ENCODE results near the gene USP6NL. TPM values are rescaled to one million over a fixed set of nuclear protein-coding genes. Genes with fewer than 3 reads are reported as not detected.
A peak's percentile ranks its signal among the peaks of the same experiment; 100 is the strongest.
"Not testable (repeated sequence)": the region's sequence is repeated elsewhere in the genome, so short reads cannot be mapped to it uniquely, and the experiment has no call there.

USP6NL gene
- total and polyA plus RNA-seq, 5 donors from 2014 or later = 0.46 to 2.8 (median 1.7) TPM

DNA sequence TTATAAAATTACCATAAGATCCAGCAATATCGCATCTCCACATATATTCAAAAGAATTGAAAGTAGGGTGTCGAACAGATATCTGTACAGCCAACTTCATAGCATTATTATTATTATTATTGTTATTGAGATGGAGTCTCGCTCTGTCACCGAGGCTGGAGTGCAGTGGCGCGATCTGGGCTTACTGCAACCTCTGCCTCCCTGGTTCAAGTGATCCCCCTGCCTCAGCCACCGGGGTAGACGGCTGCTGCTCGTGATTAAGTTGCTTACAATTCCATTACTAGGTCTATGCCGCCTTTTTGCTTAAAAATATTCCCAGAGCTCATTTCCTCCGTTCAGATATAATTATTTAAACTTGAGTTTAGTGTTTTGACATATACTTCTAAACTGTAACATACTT, 19.8 kb upstream of the USP6NL start:
- Mint-ChIP-seq H3K9me3 (peaks cover 0 to 1% (median 0%) of the 10 kb centered on the region in 7 donors), H3K4me3 (no peak overlapping the region), H3K27ac (no peak overlapping the region), H3K4me1 (peaks cover 0 to 14% (median 9%) of the 10 kb centered on the region in 4 donors), H3K27me3 (peaks cover 38% of the 10 kb centered on the region), H3K36me3 (no peaks in the 10 kb centered on the region)
- Histone ChIP-seq H3K4me1 (ENCODE audit: control insufficient read depth, insufficient read depth, low read length, poor library complexity, severe bottlenecking) (peaks cover 11% of the 10 kb centered on the region), H3K27me3 (ENCODE audit: control insufficient read depth, insufficient read depth, low read length) (peaks cover 3% of the 10 kb centered on the region), H3K9me3 (ENCODE audit: control insufficient read depth in 2 of 2, low read length in 2 of 2) (no peaks in the 10 kb centered on the region), H3K27ac (ENCODE audit: insufficient read depth, low read length, poor library complexity, severe bottlenecking) (no peak overlapping the region), H3K4me3 (ENCODE audit: low read depth, low read length) (no peak overlapping the region), H3K36me3 (ENCODE audit: control insufficient read depth, insufficient read depth, low read length) (no peaks in the 10 kb centered on the region)
- ATAC-seq (ENCODE audit: low read depth in 2 of 2) (no peak), DNase-seq (no peak)

- Histone ChIP-seq H3K4me3 (ENCODE audit: low read depth, low read length) (no peak overlapping the region), H3K4me1 (ENCODE audit: control insufficient read depth, insufficient read depth, low read length, poor library complexity, severe bottlenecking) (peaks cover 11% of the 10 kb centered on the region), H3K27me3 (ENCODE audit: control insufficient read depth, insufficient read depth, low read length) (no peaks in the 10 kb centered on the region), H3K27ac (ENCODE audit: insufficient read depth, low read length, poor library complexity, severe bottlenecking) (no peak overlapping the region), H3K9me3 (ENCODE audit: control insufficient read depth in 2 of 2, low read length in 2 of 2) (no peaks in the 10 kb centered on the region), H3K36me3 (ENCODE audit: control insufficient read depth, insufficient read depth, low read length) (no peaks in the 10 kb centered on the region)
- Mint-ChIP-seq H3K27me3 (peaks cover 27% of the 10 kb centered on the region), H3K4me1 (peaks cover 0 to 14% (median 9%) of the 10 kb centered on the region in 4 donors), H3K27ac (no peak overlapping the region), H3K9me3 (no peaks in the 10 kb centered on the region), H3K4me3 (peak overlapping the region in 1 of 4 donors; percentile 52), H3K36me3 (no peaks in the 10 kb centered on the region)
- DNase-seq (no peak), ATAC-seq (ENCODE audit: low read depth in 2 of 2) (no peak)
Observed at GRCh38 chr10:11629731-11630130, 18.3 kb upstream of the USP6NL start.

DNA sequence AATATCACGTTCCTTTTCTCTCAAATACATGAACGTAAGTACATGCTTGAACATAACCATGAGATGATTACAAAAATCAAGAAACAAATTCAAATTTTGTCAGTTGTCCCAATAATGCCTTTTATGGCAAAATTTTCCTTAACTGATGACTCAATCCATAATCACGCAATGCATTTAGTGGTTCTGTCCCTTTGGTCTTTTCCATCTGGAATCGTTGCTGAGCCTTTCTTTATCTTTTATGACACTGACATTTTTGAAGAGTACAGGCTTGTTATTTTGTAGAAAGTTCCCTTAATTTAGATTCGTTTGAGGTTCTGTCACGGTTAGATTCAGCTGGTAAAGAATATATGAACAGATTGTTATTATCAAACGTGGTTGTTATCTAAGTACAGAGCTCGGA, 16.5 kb upstream of the USP6NL start:
- not testable (repeated sequence) for H3K27ac ChIP-seq (ENCODE audit: insufficient read depth, low read length, poor library complexity, severe bottlenecking); H3K27ac Mint-ChIP-seq; H3K9me3 ChIP-seq (ENCODE audit: control insufficient read depth in 2 of 2, low read length in 2 of 2); H3K36me3 Mint-ChIP-seq; H3K4me3 ChIP-seq (ENCODE audit: low read depth, low read length); H3K27me3 ChIP-seq (ENCODE audit: control insufficient read depth, insufficient read depth, low read length); H3K36me3 ChIP-seq (ENCODE audit: control insufficient read depth, insufficient read depth, low read length); H3K4me3 Mint-ChIP-seq; H3K9me3 Mint-ChIP-seq; ATAC-seq (ENCODE audit: low read depth in 2 of 2); DNase-seq
- H3K4me1 Mint-ChIP-seq = peaks cover 0 to 10% (median 6%) of the 10 kb centered on the region in 4 donors
- peaks cover 24% of the 10 kb centered on the region for H3K27me3 Mint-ChIP-seq
- H3K4me1 ChIP-seq (ENCODE audit: control insufficient read depth, insufficient read depth, low read length, poor library complexity, severe bottlenecking) = peaks cover 11% of the 10 kb centered on the region

DNA sequence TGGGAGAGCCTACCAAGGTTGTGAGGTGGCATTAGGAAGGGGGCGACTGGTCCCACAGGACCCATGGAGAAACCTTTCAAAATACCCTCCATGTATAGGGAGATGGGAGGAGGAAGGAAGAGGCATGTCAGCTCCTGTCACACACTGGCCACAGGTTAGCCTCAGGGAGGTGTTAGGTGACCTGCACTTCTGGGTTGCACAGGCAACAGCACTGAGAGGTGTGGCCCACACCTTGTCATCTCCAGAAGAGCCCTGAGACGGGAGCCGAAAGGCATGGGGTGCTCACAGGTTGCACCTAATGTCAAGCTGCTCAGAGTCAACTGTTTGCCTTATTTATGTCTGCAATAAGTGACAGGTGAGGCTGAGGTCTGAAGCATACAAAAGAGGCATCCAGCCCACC, 14.6 kb upstream of the USP6NL start:
- Mint-ChIP-seq H3K9me3 (no peaks in the 10 kb centered on the region), H3K4me3 (no peak overlapping the region), H3K36me3 (no peaks in the 10 kb centered on the region), H3K27me3 (peaks cover 18% of the 10 kb centered on the region), H3K27ac (no peak overlapping the region), H3K4me1 (no peaks in the 10 kb centered on the region)
- H3K4me1 ChIP-seq (ENCODE audit: control insufficient read depth, insufficient read depth, low read length, poor library complexity, severe bottlenecking) = no peaks in the 10 kb centered on the region
- H3K27me3 ChIP-seq (ENCODE audit: control insufficient read depth, insufficient read depth, low read length) = peaks cover 5% of the 10 kb centered on the region
- no peaks in the 10 kb centered on the region for H3K9me3 ChIP-seq (ENCODE audit: control insufficient read depth in 2 of 2, low read length in 2 of 2)
- H3K27ac ChIP-seq (ENCODE audit: insufficient read depth, low read length, poor library complexity, severe bottlenecking) = no peak overlapping the region
- H3K4me3 ChIP-seq (ENCODE audit: low read depth, low read length) = no peak overlapping the region
- DNase-seq (no peak), ATAC-seq (ENCODE audit: low read depth in 2 of 2) (no peak)
- no peaks in the 10 kb centered on the region for H3K36me3 ChIP-seq (ENCODE audit: control insufficient read depth, insufficient read depth, low read length)

- Histone ChIP-seq H3K4me1 (ENCODE audit: control insufficient read depth, insufficient read depth, low read length, poor library complexity, severe bottlenecking) (no peaks in the 10 kb centered on the region), H3K27ac (ENCODE audit: insufficient read depth, low read length, poor library complexity, severe bottlenecking) (no peak overlapping the region), H3K27me3 (ENCODE audit: control insufficient read depth, insufficient read depth, low read length) (peaks cover 5% of the 10 kb centered on the region), H3K9me3 (ENCODE audit: control insufficient read depth in 2 of 2, low read length in 2 of 2) (no peaks in the 10 kb centered on the region), H3K36me3 (ENCODE audit: control insufficient read depth, insufficient read depth, low read length) (no peaks in the 10 kb centered on the region), H3K4me3 (ENCODE audit: low read depth, low read length) (no peak overlapping the region)
- H3K27me3 Mint-ChIP-seq = peaks cover 14% of the 10 kb centered on the region
- ATAC-seq (ENCODE audit: low read depth in 2 of 2) (peak; percentile 20 to 37), DNase-seq (no peak)
- no peaks in the 10 kb centered on the region for H3K36me3 Mint-ChIP-seq
- H3K9me3 Mint-ChIP-seq = no peaks in the 10 kb centered on the region
- no peaks in the 10 kb centered on the region for H3K4me1 Mint-ChIP-seq
- H3K27ac Mint-ChIP-seq = peak overlapping the region in 1 of 3 donors; percentile 34
- H3K4me3 Mint-ChIP-seq = no peak overlapping the region
Observed at GRCh38 chr10:11625019-11625735, 13.7 kb upstream of the USP6NL start.

DNA sequence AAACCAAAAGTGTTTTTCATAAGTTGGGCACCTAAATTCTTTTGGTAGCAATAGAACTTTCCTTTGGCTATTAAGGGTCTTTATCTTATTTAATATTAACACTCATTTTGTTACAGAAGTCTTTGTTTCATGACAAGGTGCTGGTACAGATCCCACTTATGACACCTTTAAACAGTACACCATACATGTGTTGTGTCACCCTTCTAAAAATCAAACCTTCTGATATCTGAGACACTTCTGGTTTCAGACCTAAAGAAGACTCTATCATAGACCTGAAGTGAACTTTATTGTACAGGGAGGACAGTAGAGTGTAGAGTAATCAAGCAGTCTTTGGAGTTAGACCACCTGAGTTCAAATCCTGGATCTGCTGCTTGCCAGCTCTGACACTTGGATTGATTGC, 5.8 kb upstream of the USP6NL start:
- peaks cover 5% of the 10 kb centered on the region for H3K36me3 Mint-ChIP-seq
- no peak for DNase-seq
- no peak overlapping the region for H3K4me3 ChIP-seq (ENCODE audit: low read depth, low read length)
- peaks cover 8% of the 10 kb centered on the region for H3K27me3 ChIP-seq (ENCODE audit: control insufficient read depth, insufficient read depth, low read length)
- no peaks in the 10 kb centered on the region for H3K36me3 ChIP-seq (ENCODE audit: control insufficient read depth, insufficient read depth, low read length)
- peaks cover 0 to 12% (median 10%) of the 10 kb centered on the region in 4 donors for H3K4me1 Mint-ChIP-seq
- no peak for ATAC-seq (ENCODE audit: low read depth in 2 of 2)
- no peak overlapping the region for H3K27ac ChIP-seq (ENCODE audit: insufficient read depth, low read length, poor library complexity, severe bottlenecking)
- H3K9me3 Mint-ChIP-seq = peaks cover 0 to 11% (median 2%) of the 10 kb centered on the region in 7 donors
- no peak overlapping the region for H3K4me3 Mint-ChIP-seq
- no peak overlapping the region for H3K27ac Mint-ChIP-seq
- peaks cover 35% of the 10 kb centered on the region for H3K27me3 Mint-ChIP-seq
- H3K9me3 ChIP-seq (ENCODE audit: control insufficient read depth in 2 of 2, low read length in 2 of 2) = peaks cover 4 to 8% of the 10 kb centered on the region in 2 experiments
- H3K4me1 ChIP-seq (ENCODE audit: control insufficient read depth, insufficient read depth, low read length, poor library complexity, severe bottlenecking) = no peaks in the 10 kb centered on the region

- DNase-seq = no peak
- Histone ChIP-seq H3K4me1 (ENCODE audit: control insufficient read depth, insufficient read depth, low read length, poor library complexity, severe bottlenecking) (peaks cover 4% of the 10 kb centered on the region), H3K4me3 (ENCODE audit: low read depth, low read length) (no peak overlapping the region), H3K27me3 (ENCODE audit: control insufficient read depth, insufficient read depth, low read length) (peaks cover 8% of the 10 kb centered on the region), H3K9me3 (ENCODE audit: control insufficient read depth in 2 of 2, low read length in 2 of 2) (peaks cover 4 to 8% of the 10 kb centered on the region in 2 experiments), H3K36me3 (ENCODE audit: control insufficient read depth, insufficient read depth, low read length) (no peaks in the 10 kb centered on the region), H3K27ac (ENCODE audit: insufficient read depth, low read length, poor library complexity, severe bottlenecking) (no peak overlapping the region)
- H3K9me3 Mint-ChIP-seq = peaks cover 0 to 11% (median 2%) of the 10 kb centered on the region in 7 donors
- H3K4me1 Mint-ChIP-seq = peaks cover 4 to 16% (median 12%) of the 10 kb centered on the region in 4 donors
- H3K4me3 Mint-ChIP-seq = no peak overlapping the region
- H3K36me3 Mint-ChIP-seq = peaks cover 5% of the 10 kb centered on the region
- ATAC-seq (ENCODE audit: low read depth in 2 of 2) = no peak
- no peak overlapping the region for H3K27ac Mint-ChIP-seq
- H3K27me3 Mint-ChIP-seq = peaks cover 40% of the 10 kb centered on the region
Observed at GRCh38 chr10:11616021-11616420, 4.6 kb upstream of the USP6NL start.

GRCh38 chr10:11615396-11615795, 3.9 kb upstream of the USP6NL start:
- no peaks in the 10 kb centered on the region for H3K36me3 ChIP-seq (ENCODE audit: control insufficient read depth, insufficient read depth, low read length)
- Mint-ChIP-seq H3K4me1 (peaks cover 4 to 20% (median 14%) of the 10 kb centered on the region in 4 donors), H3K36me3 (peaks cover 5% of the 10 kb centered on the region), H3K27me3 (peaks cover 44% of the 10 kb centered on the region), H3K27ac (no peak overlapping the region), H3K4me3 (no peak overlapping the region), H3K9me3 (peaks cover 0 to 11% (median 2%) of the 10 kb centered on the region in 7 donors)
- no peak for DNase-seq
- peaks cover 8% of the 10 kb centered on the region for H3K27me3 ChIP-seq (ENCODE audit: control insufficient read depth, insufficient read depth, low read length)
- peaks cover 10% of the 10 kb centered on the region for H3K4me1 ChIP-seq (ENCODE audit: control insufficient read depth, insufficient read depth, low read length, poor library complexity, severe bottlenecking)
- H3K9me3 ChIP-seq (ENCODE audit: control insufficient read depth in 2 of 2, low read length in 2 of 2) = peaks cover 4 to 8% of the 10 kb centered on the region in 2 experiments
- ATAC-seq (ENCODE audit: low read depth in 2 of 2) = no peak
- H3K27ac ChIP-seq (ENCODE audit: insufficient read depth, low read length, poor library complexity, severe bottlenecking) = no peak overlapping the region
- no peak overlapping the region for H3K4me3 ChIP-seq (ENCODE audit: low read depth, low read length)

Data from CD4-positive, CD25-positive, alpha-beta regulatory T cell (primary cell).